ENCODE results near the gene ADAMTS18. TPM values are rescaled to one million over a fixed set of nuclear protein-coding genes. Genes with fewer than 3 reads are reported as not detected.

ADAMTS18 gene
- total RNA-seq, 1 donor from 2014 or later = 1.7 TPM

DNA sequence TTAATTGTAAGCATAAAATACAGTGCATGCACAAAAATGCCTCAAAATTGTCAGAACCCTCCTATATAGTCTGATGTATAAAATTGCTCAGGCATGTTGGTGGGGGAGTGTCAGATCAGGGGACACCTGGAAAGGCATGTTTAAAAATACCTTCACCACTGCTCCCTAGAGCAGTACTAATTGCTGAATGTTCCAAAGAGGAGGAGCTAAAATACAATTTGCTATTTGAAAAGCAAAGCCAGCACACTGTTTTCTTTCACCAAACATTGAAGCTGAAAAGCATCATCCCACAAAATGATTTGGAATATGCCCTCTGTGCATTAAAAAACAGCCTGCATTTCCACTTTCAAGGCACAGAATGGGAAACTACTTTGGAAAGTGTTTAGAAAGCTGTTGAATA, 2.6 kb downstream of the ADAMTS18 start:
- DNase-seq = no peak

DNA sequence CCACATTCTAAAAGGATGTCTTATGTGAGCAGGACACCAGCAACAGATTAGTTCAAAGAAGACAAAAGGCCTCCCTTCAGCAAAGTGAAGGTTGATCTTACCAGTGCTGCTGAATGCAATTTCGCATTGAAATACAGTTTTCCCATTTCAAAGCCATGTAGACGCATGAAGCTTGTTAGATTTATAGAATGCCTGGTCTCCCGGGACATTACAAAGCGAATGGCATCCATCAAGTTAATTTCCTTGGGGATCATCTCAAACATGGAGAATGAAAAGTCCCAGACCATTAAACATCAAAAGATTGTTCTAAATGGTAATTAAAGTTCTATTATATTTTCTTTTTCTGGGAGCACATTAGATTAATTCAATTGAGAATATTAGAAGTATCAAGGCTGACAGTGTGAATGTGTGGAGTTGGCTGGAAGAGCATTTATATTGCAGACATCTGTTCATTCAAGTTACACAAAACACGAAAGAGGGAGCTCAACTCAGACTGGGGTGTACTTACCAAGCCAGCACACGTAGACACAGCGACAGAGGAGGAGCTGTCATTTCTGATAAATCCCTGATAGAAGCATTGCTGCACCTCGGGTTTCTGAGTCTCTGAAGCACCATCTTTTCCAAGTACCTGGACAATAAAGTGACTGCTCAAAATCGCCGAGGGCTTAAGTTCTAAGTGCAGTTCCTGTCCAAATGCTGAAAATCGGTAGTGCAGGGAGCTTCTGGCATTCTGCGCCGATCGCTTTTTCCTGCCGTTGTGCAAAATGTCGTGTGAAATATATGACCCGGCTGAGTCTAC, 3.8 kb downstream of the ADAMTS18 start:
- H3K4me3 Mint-ChIP-seq (ENCODE audit: unreplicated experiment) = no peak overlapping the region
- H3K4me1 Mint-ChIP-seq (ENCODE audit: low read depth, unreplicated experiment) = peaks cover 25% of the 10 kb centered on the region
- no peak for TF ChIP-seq CTCF (IDR thresholded peaks at IDR 0.05; ENCODE audit: partially characterized antibody, unreplicated experiment)
- no peak overlapping the region for H3K27ac Mint-ChIP-seq (ENCODE audit: unreplicated experiment)
- peaks cover 7% of the 10 kb centered on the region for H3K27me3 Mint-ChIP-seq (ENCODE audit: unreplicated experiment)
- H3K36me3 Mint-ChIP-seq (ENCODE audit: unreplicated experiment) = peaks cover 12% of the 10 kb centered on the region
- no peak for DNase-seq
- H3K9me3 Mint-ChIP-seq (ENCODE audit: unreplicated experiment) = peaks cover 3% of the 10 kb centered on the region

More for the DNA sequence above, 2.6 kb downstream of the ADAMTS18 start:
- peaks cover 8% of the 10 kb centered on the region for H3K27me3 Mint-ChIP-seq (ENCODE audit: unreplicated experiment)
- peak overlapping the region; percentile 32 for H3K4me3 Mint-ChIP-seq (ENCODE audit: unreplicated experiment)
- TF ChIP-seq CTCF (IDR thresholded peaks at IDR 0.05; ENCODE audit: partially characterized antibody, unreplicated experiment) = no peak
- no peak overlapping the region for H3K27ac Mint-ChIP-seq (ENCODE audit: unreplicated experiment)
- peaks cover 12% of the 10 kb centered on the region for H3K36me3 Mint-ChIP-seq (ENCODE audit: unreplicated experiment)
- peaks cover 25% of the 10 kb centered on the region for H3K4me1 Mint-ChIP-seq (ENCODE audit: low read depth, unreplicated experiment)
- peaks cover 3% of the 10 kb centered on the region for H3K9me3 Mint-ChIP-seq (ENCODE audit: unreplicated experiment)

GRCh38 chr16:77430360-77430759, 4.5 kb downstream of the ADAMTS18 start:
- DNase-seq = no peak
- H3K27ac Mint-ChIP-seq (ENCODE audit: unreplicated experiment) = no peak overlapping the region

GRCh38 chr16:77424871-77425604, 9.8 kb downstream of the ADAMTS18 start:
- no peak for DNase-seq
- no peaks in the 10 kb centered on the region for H3K9me3 Mint-ChIP-seq (ENCODE audit: unreplicated experiment)
- no peak overlapping the region for H3K27ac Mint-ChIP-seq (ENCODE audit: unreplicated experiment)
- no peaks in the 10 kb centered on the region for H3K27me3 Mint-ChIP-seq (ENCODE audit: unreplicated experiment)
- peaks cover 12% of the 10 kb centered on the region for H3K36me3 Mint-ChIP-seq (ENCODE audit: unreplicated experiment)
- no peak for TF ChIP-seq CTCF (IDR thresholded peaks at IDR 0.05; ENCODE audit: partially characterized antibody, unreplicated experiment)
- no peak overlapping the region for H3K4me3 Mint-ChIP-seq (ENCODE audit: unreplicated experiment)
- peaks cover 7% of the 10 kb centered on the region for H3K4me1 Mint-ChIP-seq (ENCODE audit: low read depth, unreplicated experiment)

More at GRCh38 chr16:77430360-77430759, 4.5 kb downstream of the ADAMTS18 start:
- H3K4me1 Mint-ChIP-seq (ENCODE audit: low read depth, unreplicated experiment) = peaks cover 21% of the 10 kb centered on the region
- no peak overlapping the region for H3K4me3 Mint-ChIP-seq (ENCODE audit: unreplicated experiment)
- peaks cover 4% of the 10 kb centered on the region for H3K27me3 Mint-ChIP-seq (ENCODE audit: unreplicated experiment)
- no peak for TF ChIP-seq CTCF (IDR thresholded peaks at IDR 0.05; ENCODE audit: partially characterized antibody, unreplicated experiment)
- peaks cover 3% of the 10 kb centered on the region for H3K9me3 Mint-ChIP-seq (ENCODE audit: unreplicated experiment)
- H3K36me3 Mint-ChIP-seq (ENCODE audit: unreplicated experiment) = peaks cover 12% of the 10 kb centered on the region
